ENCODE data around the gene ANO8.
"Not testable (repeated sequence)": the region's sequence is repeated elsewhere in the genome, so short reads cannot be mapped to it uniquely, and the experiment has no call there.

The ANO8 gene

GRCh38 chr19:17309198-17309964 is 25.3 kb downstream of the ANO8 start, which contains the start of gene DDA1:
Gene DDA1 (plus strand): TSS chr19:17309563. CDS start chr19:17309655, 92 bp downstream.
- peak; percentile 99 for DNase-seq (ENCODE audit: low read depth)

- DNase-seq (ENCODE audit: low read depth) = no peak
These were observed 26.7 kb downstream of the ANO8 start for GRCh38 chr19:17307876-17308377.

GRCh38 chr19:17306285-17306714 is 28.4 kb downstream of the ANO8 start:
- no peak for DNase-seq (ENCODE audit: low read depth)

GRCh38 chr19:17305517-17306284 is 29.0 kb downstream of the ANO8 start, which contains the start of gene MRPL34:
Gene MRPL34 (plus strand): TSS chr19:17305872. CDS start chr19:17305893, 21 bp downstream.
- peak; percentile 93 for DNase-seq (ENCODE audit: low read depth)

- DNase-seq (ENCODE audit: low read depth) = no peak
These were observed 29.5 kb downstream of the ANO8 start for GRCh38 chr19:17305216-17305516.

- DNase-seq (ENCODE audit: low read depth) = no peak
These were observed 30.1 kb downstream of the ANO8 start for GRCh38 chr19:17304386-17305215.

GRCh38 chr19:17303940-17304267 is 30.8 kb downstream of the ANO8 start:
- DNase-seq (ENCODE audit: low read depth) = no peak

- DNase-seq (ENCODE audit: low read depth) = peak; percentile 85
These were observed 31.3 kb downstream of the ANO8 start, which contains the start of gene ABHD8 for GRCh38 chr19:17303167-17303939. Gene ABHD8 (minus strand): TSS chr19:17303425. CDS start chr19:17301616, 1,809 bp downstream.

GRCh38 chr19:17302391-17303166 is 32.1 kb downstream of the ANO8 start:
- DNase-seq (ENCODE audit: low read depth) = no peak

GRCh38 chr19:17300992-17301619 is 33.5 kb downstream of the ANO8 start:
- DNase-seq (ENCODE audit: low read depth) = no peak

GRCh38 chr19:17296976-17297375 is 37.7 kb downstream of the ANO8 start:
- no peak for DNase-seq (ENCODE audit: low read depth)

GRCh38 chr19:17296273-17296672 is 38.4 kb downstream of the ANO8 start:
- no peak for DNase-seq (ENCODE audit: low read depth)

- DNase-seq (ENCODE audit: low read depth) = not testable (repeated sequence)
These were observed 39.1 kb downstream of the ANO8 start for GRCh38 chr19:17295551-17295950.

- no peak for DNase-seq (ENCODE audit: low read depth)
These were observed 40.4 kb downstream of the ANO8 start for GRCh38 chr19:17294051-17294891.

GRCh38 chr19:17293605-17294004 is 41.0 kb downstream of the ANO8 start:
- no peak for DNase-seq (ENCODE audit: low read depth)

GRCh38 chr19:17292301-17293074 is 42.2 kb downstream of the ANO8 start:
- peak; percentile 59 for DNase-seq (ENCODE audit: low read depth)

GRCh38 chr19:17289489-17289888 is 45.2 kb downstream of the ANO8 start:
- no peak for DNase-seq (ENCODE audit: low read depth)

GRCh38 chr19:17286752-17287151 is 47.9 kb downstream of the ANO8 start:
- DNase-seq (ENCODE audit: low read depth) = no peak

Data from T-helper 22 cell (primary cell).